Cardiac septum (tissue), 1 donor: Measurements from ENCODE around the gene CDC42EP5. TPM values are rescaled to one million over a fixed set of nuclear protein-coding genes. Genes with fewer than 3 reads are reported as not detected.
"Not testable (repeated sequence)": the region's sequence is repeated elsewhere in the genome, so short reads cannot be mapped to it uniquely, and the experiment has no call there.

ENCODE experiments used
- DNase-seq: peaks from one replicate; pipeline ENCODE4 v3.0.0-alpha.2; 2020; ENCODE audit warnings: low spot score
- intact Hi-C: fragments of 100-400 bp; cut with DNase I; formaldehyde crosslinking; loops from one replicate; pipeline ENCODE4 v1.14.0; 2022
- long read RNA-seq: library from polyadenylated mRNA; unstranded; transcript quantifications from one replicate; pipeline ENCODE4 v2.0.0, GENCODE V29; 2021
- total RNA-seq: library from RNA; stranded (reverse); fragmentation: NEBNext Ultra II Directional; extraction: Animal tissue kit (Norgen Biotek cat#: 25700); gene quantifications from one replicate; pipeline ENCODE4 v1.2.1, GENCODE V29; 2021
- donor health status: DM: no; HTN: no; CAD: no.

The CDC42EP5 gene
- total RNA-seq: 14.2 TPM
- long read RNA-seq, partial matches to known transcripts: 4 of 6 reads
- long read RNA-seq, other reads (novel, unspliced or antisense): 0 of 6 reads

- DNase-seq: peak; percentile 84
- intact Hi-C loops: no loop called here
These were observed at the start of gene CDC42EP5 for GRCh38 chr19:54473071-54473891. CDC42EP5 (minus strand) TSS chr19:54473296; CDS start chr19:54465547, 7,749 bp downstream.

GRCh38 chr19:54521860-54522513 is 48.9 kb upstream of the CDC42EP5 start:
- intact Hi-C loops: no loop called here
- no peak for DNase-seq

GRCh38 chr19:54521022-54521859 is 48.1 kb upstream of the CDC42EP5 start:
- DNase-seq: no peak
- intact Hi-C loops: no loop called here

GRCh38 chr19:54518844-54519243 is 45.7 kb upstream of the CDC42EP5 start:
- no peak for DNase-seq
- intact Hi-C loops: no loop called here

GRCh38 chr19:54517483-54517882 is 44.4 kb upstream of the CDC42EP5 start:
- intact Hi-C loops: no loop called here
- DNase-seq: no peak

GRCh38 chr19:54515156-54515555 is 42.1 kb upstream of the CDC42EP5 start:
- no peak for DNase-seq
- intact Hi-C loops: no loop called here

GRCh38 chr19:54509200-54509940 is 36.3 kb upstream of the CDC42EP5 start:
- intact Hi-C loops, DNase-seq: not testable (repeated sequence)

- intact Hi-C loops, DNase-seq: not testable (repeated sequence)
These were observed 35.4 kb upstream of the CDC42EP5 start for GRCh38 chr19:54508487-54508886.

GRCh38 chr19:54507824-54508223 is 34.7 kb upstream of the CDC42EP5 start:
- DNase-seq: no peak

GRCh38 chr19:54507038-54507717 is 34.1 kb upstream of the CDC42EP5 start:
- DNase-seq, intact Hi-C loops: not testable (repeated sequence)

More at GRCh38 chr19:54507824-54508223, 34.7 kb upstream of the CDC42EP5 start:
- intact Hi-C loops: no loop called here

GRCh38 chr19:54506079-54506478 is 33.0 kb upstream of the CDC42EP5 start:
- intact Hi-C loops: no loop called here
- no peak for DNase-seq

- DNase-seq, intact Hi-C loops: not testable (repeated sequence)
These were observed 32.4 kb upstream of the CDC42EP5 start for GRCh38 chr19:54505542-54505941.

GRCh38 chr19:54502518-54503048 is 29.5 kb upstream of the CDC42EP5 start, which contains the start of gene LAIR2:
LAIR2 (plus strand) TSS chr19:54502831; CDS start chr19:54502919, 88 bp downstream.
- intact Hi-C loops: no loop called here
- no peak for DNase-seq

- DNase-seq, intact Hi-C loops: not testable (repeated sequence)
These were observed 25.3 kb upstream of the CDC42EP5 start for GRCh38 chr19:54498451-54498772.

GRCh38 chr19:54497747-54498450 is 24.8 kb upstream of the CDC42EP5 start:
- intact Hi-C loops, DNase-seq: not testable (repeated sequence)

GRCh38 chr19:54495284-54495683 is 22.2 kb upstream of the CDC42EP5 start:
- intact Hi-C loops: not testable (repeated sequence)

GRCh38 chr19:54493967-54494585 is 21.0 kb upstream of the CDC42EP5 start:
- intact Hi-C loops: no loop called here
- no peak for DNase-seq

More at GRCh38 chr19:54495284-54495683, 22.2 kb upstream of the CDC42EP5 start:
- not testable (repeated sequence) for DNase-seq
